GM23338 (cell line): Measurements from ENCODE around the gene GALC.

Experiments used
- CTCF ChIP-seq, 2 experiments: fragments of 200-600 bp in 1 of 2; sonication (generic) in 1 of 2; conservative IDR thresholded peaks; 2 replicates each; pipeline versions ENCODE4 v1.5.1 to v1.6.1; 2016 to 2017; ENCODE audit warnings: antibody characterized with exemption in 2 of 2, low read depth in 2 of 2, mild to moderate bottlenecking in 2 of 2, moderate library complexity in 1 of 2
- EZH2 ChIP-seq: fragments of 200-600 bp; sonication (generic); IDR thresholded peaks from one replicate; pipeline ENCODE4 v1.8.0; 2017; ENCODE audit warnings: antibody characterized with exemption, mild to moderate bottlenecking, low read depth; ENCODE audit not compliant: unreplicated experiment
- POLR2AphosphoS5 ChIP-seq: IDR thresholded peaks from 2 replicates; pipeline ENCODE4 v1.6.1; 2016; ENCODE audit warnings: antibody characterized with exemption, low read depth
- TF ChIP-seq, protein P1 (sequence below): IDR thresholded peaks from 2 replicates; pipeline ENCODE4 v1.6.1; 2016; ENCODE audit warnings: antibody characterized with exemption

DNA sequence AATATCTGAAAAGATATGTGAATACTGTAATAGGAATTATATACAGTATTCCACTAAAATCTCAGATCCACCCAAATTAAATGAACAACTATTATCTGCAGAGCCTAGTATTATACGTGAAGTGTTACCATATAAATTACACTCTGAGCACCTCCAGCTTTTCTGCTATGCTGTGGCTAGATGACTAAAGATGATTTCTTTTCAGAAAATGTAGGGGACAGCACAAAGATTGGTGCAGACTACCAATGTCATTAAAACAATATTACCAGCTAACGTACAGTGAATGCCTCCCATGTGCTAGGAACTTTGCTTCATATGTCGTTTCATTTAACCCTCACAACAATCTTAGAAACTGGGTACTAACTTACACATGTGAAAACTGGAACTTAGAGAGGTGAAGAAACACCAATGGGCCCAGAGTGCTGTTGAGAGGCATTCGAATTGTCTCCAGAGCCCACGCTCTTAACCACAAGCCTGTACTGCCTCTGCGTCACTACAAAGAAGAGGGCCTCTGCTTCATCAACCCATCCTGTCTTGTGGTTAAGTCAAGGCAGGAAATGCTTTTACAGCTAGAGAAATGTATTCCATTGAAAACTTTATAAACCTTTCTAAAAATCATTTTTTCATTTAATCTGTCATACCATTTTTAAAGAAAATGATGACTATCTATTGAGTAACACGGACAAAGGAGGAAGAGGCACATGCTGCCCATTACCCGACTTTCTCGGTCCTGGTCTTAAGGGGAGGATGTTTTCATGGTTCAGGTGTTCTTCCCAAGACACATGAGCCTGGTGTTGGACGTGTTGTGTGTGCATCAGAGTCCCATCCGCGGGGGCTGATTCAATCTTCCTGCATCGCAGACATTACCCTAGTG, 13.2 kb upstream of the GALC start:
- no peak for TF ChIP-seq POLR2AphosphoS5
- no peak for TF ChIP-seq EZH2
- TF ChIP-seq CTCF (conservative IDR thresholded peaks at IDR 0.05; ENCODE audit: low read depth in 2 of 2): no peak
- TF ChIP-seq, protein P1, sequence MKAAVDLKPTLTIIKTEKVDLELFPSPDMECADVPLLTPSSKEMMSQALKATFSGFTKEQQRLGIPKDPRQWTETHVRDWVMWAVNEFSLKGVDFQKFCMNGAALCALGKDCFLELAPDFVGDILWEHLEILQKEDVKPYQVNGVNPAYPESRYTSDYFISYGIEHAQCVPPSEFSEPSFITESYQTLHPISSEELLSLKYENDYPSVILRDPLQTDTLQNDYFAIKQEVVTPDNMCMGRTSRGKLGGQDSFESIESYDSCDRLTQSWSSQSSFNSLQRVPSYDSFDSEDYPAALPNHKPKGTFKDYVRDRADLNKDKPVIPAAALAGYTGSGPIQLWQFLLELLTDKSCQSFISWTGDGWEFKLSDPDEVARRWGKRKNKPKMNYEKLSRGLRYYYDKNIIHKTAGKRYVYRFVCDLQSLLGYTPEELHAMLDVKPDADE: no peak
